Posterior cingulate gyrus (tissue), 11 donors: ENCODE measurements around the gene SYTL2.
"Not testable (repeated sequence)": the region's sequence is repeated elsewhere in the genome, so short reads cannot be mapped to it uniquely, and the experiment has no call there.

Experiments used
- DNase-seq, 10 donors: peaks; one replicate each; pipeline versions ENCODE4 v3.0.0 to v3.0.0-alpha.2; 2020 to 2021; ENCODE audit warnings: mixed read lengths in 3 of 10
- intact Hi-C: fragments of 100-400 bp; cut with DNase I; formaldehyde crosslinking; loops from one replicate; pipeline ENCODE4 v1.15.1; 2023

Gene SYTL2

GRCh38 chr11:85664615-85665481, 146.1 kb downstream of the SYTL2 start, which contains the start of gene CREBZF:
CREBZF (minus strand) TSS chr11:85665129; CDS start chr11:85664875, 254 bp downstream.
- intact Hi-C loops: loop anchor here (1.0 to 10.0 kb wide), 4 partner anchors 18 to 640 kb away; partner anchors contain the start of genes HIKESHI, TMEM126A and TMEM126B
- peak; percentile 91 to 99 (median 94) for DNase-seq

- intact Hi-C loops: loop anchor here (1.0 to 10.0 kb wide), 4 partner anchors 17 to 641 kb away; partner anchors contain the start of genes HIKESHI, TMEM126A and TMEM126B
- peak; percentile 72 to 97 (median 84) for DNase-seq
Observed at GRCh38 chr11:85663753-85664614, 147.0 kb downstream of the SYTL2 start.

GRCh38 chr11:85663080-85663752, 147.7 kb downstream of the SYTL2 start:
- no peak for DNase-seq
- intact Hi-C loops: loop anchor here (5.0 to 10.0 kb wide), 2 partner anchors 66 to 642 kb away; partner anchors contain the start of gene HIKESHI

GRCh38 chr11:85661972-85662664, 148.8 kb downstream of the SYTL2 start:
- DNase-seq: no peak
- intact Hi-C loops: loop anchor here (5.0 to 10.0 kb wide), 2 partner anchors 65 to 643 kb away; partner anchors contain the start of gene HIKESHI

GRCh38 chr11:85658180-85658579, 152.8 kb downstream of the SYTL2 start:
- intact Hi-C loops: no loop called here
- no peak for DNase-seq

GRCh38 chr11:85656777-85657176, 154.2 kb downstream of the SYTL2 start:
- DNase-seq: no peak
- intact Hi-C loops: no loop called here

GRCh38 chr11:85654343-85654742, 156.6 kb downstream of the SYTL2 start:
- DNase-seq, intact Hi-C loops: not testable (repeated sequence)

- DNase-seq: no peak
- intact Hi-C loops: no loop called here
Observed at GRCh38 chr11:85652786-85653447, 158.0 kb downstream of the SYTL2 start.

- intact Hi-C loops: no loop called here
- no peak for DNase-seq
Observed at GRCh38 chr11:85651118-85651517, 159.8 kb downstream of the SYTL2 start.

GRCh38 chr11:85647604-85648299, 163.2 kb downstream of the SYTL2 start, which contains the start of gene TMEM126A:
TMEM126A (plus strand) TSS chr11:85647967; CDS start chr11:85650256, 2,289 bp downstream.
- peak; percentile 83 to 98 (median 90) for DNase-seq
- intact Hi-C loops: loop anchor here (2.0 kb wide), 2 partner anchors 17 to 19 kb away; partner anchors contain the start of genes CREBZF and TMEM126B

- intact Hi-C loops: loop anchor here (2.0 kb wide), 2 partner anchors 18 kb away; partner anchors contain the start of genes CREBZF and TMEM126B
- DNase-seq: peak in 1 of 10 donors; percentile 72
Observed at GRCh38 chr11:85647078-85647477, 163.9 kb downstream of the SYTL2 start.
